LNCaP clone FGC (cell line): Measurements from ENCODE around the gene IGF2.

Experiments
- DNase-seq: peaks from one replicate; pipeline ENCODE4 v3.0.0-alpha.2; 2011; ENCODE audit warnings: low read depth
- H3K4me3 ChIP-seq: 2 replicates; pipeline ENCODE4 v1.5.1; 2011; ENCODE audit warnings: mild to moderate bottlenecking, low read depth, low read length, control low read depth
- TF ChIP-seq, protein P1 (sequence below): IDR thresholded peaks from 2 replicates; pipeline ENCODE4 v1.5.1; 2012; ENCODE audit warnings: mild to moderate bottlenecking; ENCODE audit not compliant: control insufficient read depth, insufficient read depth; ENCODE audit errors: extremely low read depth

The IGF2 gene

DNA sequence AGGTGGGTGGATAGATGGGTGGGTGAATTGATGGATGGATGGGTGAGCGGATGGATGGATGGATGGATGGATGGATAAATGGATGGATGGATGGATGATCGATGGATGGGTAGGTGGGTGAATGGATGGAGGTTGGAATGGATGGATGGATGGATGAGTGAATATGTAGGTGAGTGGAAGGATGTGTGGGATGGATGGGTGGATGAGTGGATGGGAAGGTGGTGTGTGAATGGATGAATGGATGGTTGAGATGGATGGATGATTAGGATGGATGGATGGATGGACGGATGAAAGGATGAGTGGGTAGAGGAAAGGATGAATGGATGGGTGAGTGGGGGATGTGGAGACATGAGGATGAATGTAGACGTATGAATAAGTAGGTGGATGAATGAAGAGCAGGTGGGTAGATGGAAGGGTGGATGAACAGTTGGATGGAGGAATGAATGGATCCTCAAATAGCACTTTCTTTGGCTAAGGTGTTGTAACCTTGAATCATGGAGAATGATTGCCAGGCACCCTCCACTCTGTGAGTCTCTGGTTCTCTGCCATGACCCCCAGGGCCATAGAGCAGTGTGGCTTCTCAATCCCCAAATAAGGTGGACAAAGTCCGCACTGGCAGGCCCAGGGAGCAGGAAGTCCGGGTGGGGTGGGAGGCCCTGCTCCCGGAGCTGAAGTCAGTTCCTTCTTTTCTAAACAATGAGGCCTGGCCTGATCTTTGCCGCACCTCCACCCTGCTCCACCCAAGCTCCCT, 36.9 kb downstream of the IGF2 start:
- TF ChIP-seq, protein P1, sequence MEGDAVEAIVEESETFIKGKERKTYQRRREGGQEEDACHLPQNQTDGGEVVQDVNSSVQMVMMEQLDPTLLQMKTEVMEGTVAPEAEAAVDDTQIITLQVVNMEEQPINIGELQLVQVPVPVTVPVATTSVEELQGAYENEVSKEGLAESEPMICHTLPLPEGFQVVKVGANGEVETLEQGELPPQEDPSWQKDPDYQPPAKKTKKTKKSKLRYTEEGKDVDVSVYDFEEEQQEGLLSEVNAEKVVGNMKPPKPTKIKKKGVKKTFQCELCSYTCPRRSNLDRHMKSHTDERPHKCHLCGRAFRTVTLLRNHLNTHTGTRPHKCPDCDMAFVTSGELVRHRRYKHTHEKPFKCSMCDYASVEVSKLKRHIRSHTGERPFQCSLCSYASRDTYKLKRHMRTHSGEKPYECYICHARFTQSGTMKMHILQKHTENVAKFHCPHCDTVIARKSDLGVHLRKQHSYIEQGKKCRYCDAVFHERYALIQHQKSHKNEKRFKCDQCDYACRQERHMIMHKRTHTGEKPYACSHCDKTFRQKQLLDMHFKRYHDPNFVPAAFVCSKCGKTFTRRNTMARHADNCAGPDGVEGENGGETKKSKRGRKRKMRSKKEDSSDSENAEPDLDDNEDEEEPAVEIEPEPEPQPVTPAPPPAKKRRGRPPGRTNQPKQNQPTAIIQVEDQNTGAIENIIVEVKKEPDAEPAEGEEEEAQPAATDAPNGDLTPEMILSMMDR = no peak
- DNase-seq = no peak
- H3K4me3 ChIP-seq = no peak overlapping the region

DNA sequence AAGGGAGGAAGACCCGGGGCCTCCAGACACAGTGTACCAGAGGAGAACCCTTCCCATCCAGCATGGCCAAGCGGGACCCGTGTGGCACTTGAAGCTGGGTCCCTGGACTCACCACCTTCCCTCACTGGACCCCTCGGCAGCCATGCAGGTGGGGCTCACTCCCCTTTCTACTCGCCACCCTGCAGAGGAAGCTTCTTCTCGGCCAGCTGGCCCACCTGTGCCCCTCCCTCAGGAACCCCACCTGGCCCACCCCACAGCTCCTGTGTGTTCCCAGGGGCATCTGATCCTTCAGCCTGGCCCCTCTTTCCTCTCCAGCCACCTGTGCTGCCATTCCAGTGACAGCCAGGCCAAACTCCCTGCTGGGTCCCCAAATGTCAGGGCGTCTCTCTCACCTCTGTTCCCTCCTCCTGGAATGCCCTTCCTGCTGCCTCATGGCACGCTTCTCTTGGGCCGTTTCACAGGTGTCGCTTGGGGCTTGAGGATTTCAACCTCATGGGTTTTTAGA, 38.0 kb downstream of the IGF2 start:
- TF ChIP-seq, protein P1 = no peak
- no peak overlapping the region for H3K4me3 ChIP-seq
- no peak for DNase-seq

DNA sequence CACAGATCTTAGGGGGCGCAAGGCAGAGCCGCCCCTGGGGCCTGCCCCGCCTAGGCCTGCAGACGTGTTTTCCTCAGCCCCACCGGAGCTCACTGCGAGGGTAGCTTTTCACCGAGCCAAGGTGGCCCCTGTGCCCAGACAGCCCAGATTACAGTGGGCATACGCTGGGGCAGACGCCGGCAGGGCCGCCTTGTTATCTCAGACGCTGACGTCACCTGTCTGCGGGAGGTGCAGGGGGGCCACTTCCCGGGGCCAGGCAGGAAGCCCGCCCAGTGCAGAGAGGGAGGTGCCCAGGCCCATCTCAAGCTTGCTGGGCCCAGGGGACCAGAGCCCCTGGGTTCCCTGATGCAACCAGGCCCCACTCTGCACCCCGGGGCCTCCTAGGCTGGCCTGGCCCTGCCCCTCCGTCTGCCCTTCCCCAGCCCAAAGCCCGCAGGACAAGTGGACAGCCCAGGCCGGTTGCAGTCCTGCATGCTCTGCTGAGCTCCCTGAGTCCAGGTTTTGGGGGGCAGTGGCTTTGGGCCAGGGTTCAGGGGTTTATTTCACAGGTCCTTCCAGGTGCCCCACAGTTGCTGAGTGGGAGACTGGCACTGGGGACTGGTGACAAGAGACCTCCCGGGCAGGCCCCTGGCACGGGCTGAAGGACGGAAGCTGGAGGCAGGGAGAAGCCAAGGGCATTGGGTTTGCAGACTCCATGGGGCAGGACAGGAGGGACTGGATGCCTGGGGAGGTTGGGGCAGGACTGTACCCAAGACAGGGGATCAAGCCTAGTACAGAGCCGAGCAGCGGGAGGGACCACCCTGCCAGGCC, 38.6 kb downstream of the IGF2 start:
- DNase-seq = no peak
- TF ChIP-seq, protein P1 = no peak
- no peak overlapping the region for H3K4me3 ChIP-seq

DNA sequence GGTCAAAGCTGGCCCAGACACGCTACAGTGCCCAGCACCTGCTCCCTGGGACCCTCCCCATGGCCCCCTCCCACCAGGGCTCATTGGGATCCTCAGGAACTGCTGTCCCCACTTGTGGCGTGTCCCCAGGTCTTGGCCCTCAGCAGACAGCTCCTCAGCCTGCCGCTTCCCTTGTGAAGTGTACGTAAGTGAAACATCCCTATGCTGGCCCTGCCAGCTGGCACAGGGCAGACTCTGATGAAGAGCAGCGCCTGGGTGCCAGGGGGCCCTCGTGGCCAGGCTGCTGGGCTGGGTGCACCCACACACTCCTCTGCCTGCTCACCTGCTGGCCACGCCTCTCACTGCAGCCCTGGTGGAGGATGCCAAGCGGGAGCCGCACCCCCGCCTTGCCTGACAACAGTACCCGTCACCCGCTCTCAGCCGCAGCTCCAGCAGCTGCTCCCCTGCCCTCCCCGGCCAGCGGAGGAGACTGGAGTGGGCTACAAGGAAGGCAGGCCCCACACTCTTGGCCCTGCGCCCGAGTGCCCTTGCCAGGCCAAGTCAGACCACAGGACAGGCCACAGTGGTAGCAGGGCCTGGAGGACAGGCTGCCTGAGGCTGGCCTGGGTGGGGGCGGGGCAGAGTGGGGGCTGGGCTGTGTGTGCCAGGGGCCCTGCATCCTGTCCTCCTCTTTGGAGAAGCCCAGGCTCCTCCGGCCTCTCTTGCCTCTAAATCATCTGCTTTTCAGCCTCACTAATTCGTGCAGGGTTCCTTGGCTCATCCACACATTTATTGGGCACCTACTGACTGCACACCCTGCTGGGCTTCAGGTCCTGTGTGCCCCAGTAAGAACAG, 39.5 kb downstream of the IGF2 start:
- TF ChIP-seq, protein P1 = no peak
- H3K4me3 ChIP-seq = no peak overlapping the region
- DNase-seq = no peak

DNA sequence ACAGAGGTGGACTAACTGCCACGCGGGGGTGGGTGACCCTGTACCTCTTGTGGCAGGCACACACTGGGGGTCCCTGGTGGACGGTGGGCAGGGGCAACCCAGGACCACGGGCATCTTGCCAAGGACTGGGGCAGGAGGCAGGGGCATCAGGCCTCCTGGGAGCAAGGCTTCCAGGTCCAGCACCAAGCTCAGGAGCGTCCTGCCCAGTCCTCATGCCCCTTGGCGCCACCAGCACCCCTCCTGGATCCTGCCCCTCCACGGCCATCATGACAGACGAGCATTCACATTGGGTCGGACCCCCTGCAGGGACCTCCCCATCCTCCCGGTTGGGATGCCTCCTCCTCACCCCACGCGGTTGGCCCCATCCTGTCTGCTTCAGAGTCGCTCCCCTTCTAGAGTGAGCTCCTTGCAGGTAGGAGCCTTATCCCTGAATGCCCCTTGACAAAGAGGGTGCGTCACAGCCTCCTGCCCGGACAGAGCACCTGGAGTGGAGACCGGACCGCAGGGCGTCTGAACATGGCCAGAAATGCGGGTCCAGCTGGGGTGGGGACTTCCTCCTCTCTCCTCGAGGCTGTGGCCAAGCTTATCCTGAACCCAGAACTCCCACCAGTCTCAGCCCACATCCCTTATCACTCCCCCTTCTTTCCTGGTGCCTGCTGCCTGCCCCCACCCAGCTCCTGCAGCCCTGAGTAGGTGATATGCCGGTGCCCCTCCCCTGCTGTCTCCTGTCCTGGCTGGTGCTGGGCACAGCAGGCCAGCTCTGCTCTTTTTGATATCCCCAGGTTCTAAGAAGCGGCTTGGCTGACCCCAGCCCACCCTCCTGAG, 40.3 kb downstream of the IGF2 start:
- no peak overlapping the region for H3K4me3 ChIP-seq
- TF ChIP-seq, protein P1 = no peak
- DNase-seq = no peak

DNA sequence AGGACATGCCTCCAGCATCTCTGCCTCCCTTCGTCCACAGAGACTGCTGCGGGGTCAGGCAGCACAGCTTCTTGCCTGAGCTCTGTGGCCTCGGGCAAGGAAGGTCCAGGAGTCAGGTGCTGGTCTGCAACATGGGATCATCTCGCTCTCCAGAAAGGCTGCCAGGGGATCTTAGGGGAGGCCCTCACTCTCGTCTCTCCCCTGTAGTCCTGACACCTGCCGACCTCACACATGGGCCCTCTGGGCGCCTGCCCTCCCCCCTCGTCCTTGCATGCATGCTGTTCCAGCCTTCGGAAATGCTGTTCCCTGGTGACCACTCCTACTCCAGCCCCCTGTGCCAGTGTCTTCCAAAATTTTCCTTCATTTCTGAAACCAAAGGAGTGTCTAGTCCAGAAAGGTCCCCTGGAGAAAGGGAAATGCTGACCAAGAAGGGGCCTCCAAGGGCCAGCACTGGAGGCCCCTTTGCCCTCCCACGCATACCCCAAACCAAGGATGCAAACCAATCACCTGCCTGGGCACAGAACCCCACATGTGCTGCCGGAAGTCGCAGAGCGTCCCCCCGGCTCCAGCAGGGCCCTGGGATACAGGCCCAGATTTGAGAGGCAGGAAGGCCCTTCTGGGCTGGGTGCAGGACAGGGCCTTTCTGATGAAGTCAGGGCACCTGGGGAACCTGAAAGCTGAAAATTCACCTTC, 41.0 kb downstream of the IGF2 start:
- TF ChIP-seq, protein P1 = no peak
- no peak for DNase-seq
- H3K4me3 ChIP-seq = no peak overlapping the region
